ENCODE data around the gene TCEANC. TPM values are rescaled to one million over a fixed set of nuclear protein-coding genes. Genes with fewer than 3 reads are reported as not detected.

TCEANC gene
- total RNA-seq = 1.0 and 1.3 TPM in 2 replicates

GRCh38 chrX:13652850-13653693 is at the start of gene TCEANC:
Gene TCEANC (plus strand): TSS chrX:13653141. CDS start chrX:13662509, 9,368 bp downstream.

GRCh38 chrX:13688958-13689740 is 36.2 kb downstream of the TCEANC start, which contains the start of gene RAB9A:
Gene RAB9A (plus strand): TSS chrX:13689128. CDS start chrX:13708747, 19,619 bp downstream.

Other genes with a start within 250 kb of the TCEANC start
- under 0.01 TPM in 1 of 2 replicates, not detected in the other for gene EGFL6, start 83.5 kb upstream of the TCEANC start, total RNA-seq
- 18.7 and 28.9 TPM in 2 replicates for gene RAB9A, start 36.0 kb downstream of the TCEANC start, total RNA-seq
- 13.7 and 13.8 TPM in 2 replicates for gene TRAPPC2, start 81.5 kb downstream of the TCEANC start, total RNA-seq
- gene OFD1, start 81.6 kb downstream of the TCEANC start, total RNA-seq = 8.6 and 8.9 TPM in 2 replicates
- gene GPM6B, start 164.0 kb downstream of the TCEANC start, total RNA-seq = 0.13 and 1.1 TPM in 2 replicates

Data from mesangial cell (primary cell).